H7 (cell line): ENCODE results near the gene ARAP3. TPM values are rescaled to one million over a fixed set of nuclear protein-coding genes. Genes with fewer than 3 reads are reported as not detected.

Experiments used
- DNase-seq: peaks from one replicate; pipeline ENCODE4 v3.0.0; 2012
- H3K27me3 ChIP-seq: 2 replicates; pipeline ENCODE4 v1.6.0; 2011; ENCODE audit warnings: mild to moderate bottlenecking, low read length; ENCODE audit not compliant: control insufficient read depth, insufficient read depth
- H3K36me3 ChIP-seq: replicated peaks from 2 replicates; pipeline ENCODE4 v1.5.1; 2011; ENCODE audit warnings: low read length; ENCODE audit not compliant: control insufficient read depth, insufficient read depth
- H3K4me3 ChIP-seq: 2 replicates; pipeline ENCODE4 v1.5.1; 2011; ENCODE audit warnings: low read depth, mild to moderate bottlenecking, control low read depth, low read length, moderate library complexity; ENCODE audit not compliant: insufficient read depth
- total RNA-seq: library from RNA; depleted of rRNA; stranded (reverse); fragments of >200 nt; shearing (Covaris generic); gene quantifications from 2 replicates; pipeline ENCODE4 v1.2.3, GENCODE V29; 2014

The ARAP3 gene
- total RNA-seq, 1 experiment from 2014 or later, result 19.3 TPM

DNA sequence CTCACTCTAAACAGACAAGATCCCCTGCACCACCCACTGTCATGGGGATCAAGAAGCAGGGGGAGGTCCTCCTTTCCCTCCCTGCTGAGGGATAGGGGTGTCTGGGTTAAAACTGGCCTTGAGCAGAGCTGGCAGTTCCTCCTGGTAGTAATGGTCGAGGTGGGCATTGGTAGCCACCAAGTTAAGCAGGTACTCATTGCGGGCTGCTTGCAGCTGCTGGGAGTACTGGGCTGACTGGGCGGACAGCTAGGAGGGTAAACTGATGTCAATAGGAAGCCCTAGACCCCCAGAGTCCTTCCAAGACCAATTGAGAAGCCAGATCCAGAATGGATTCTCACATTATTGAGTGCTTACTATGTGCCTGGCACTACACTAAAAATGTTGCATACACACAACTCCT is 34.2 kb downstream of the ARAP3 start:
- Histone ChIP-seq H3K36me3 (peaks cover 8% of the 10 kb centered on the region), H3K27me3 (no peaks in the 10 kb centered on the region; the same call in 1 of the 2 replicates), H3K4me3 (no peak overlapping the region)
- no peak for DNase-seq

DNA sequence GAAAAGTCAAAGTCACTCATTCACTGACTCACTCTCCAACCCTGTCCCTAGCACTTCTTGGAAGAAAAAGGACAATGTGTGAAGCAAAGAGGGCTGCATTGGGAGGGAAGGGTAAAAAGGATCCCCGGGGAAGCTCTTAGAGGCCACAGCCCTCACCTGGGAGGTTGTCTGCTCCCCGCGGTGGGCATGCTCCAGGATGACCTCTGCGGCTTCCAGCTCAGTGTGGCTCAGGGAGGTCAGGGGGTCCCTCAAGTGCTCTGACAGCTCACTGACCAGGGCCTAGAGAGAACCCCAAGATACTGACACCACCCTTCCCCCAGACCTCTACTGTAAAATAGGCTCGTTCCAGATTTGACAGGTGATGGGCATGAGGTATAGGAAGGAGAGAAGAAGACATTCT is 34.8 kb downstream of the ARAP3 start:
- no peak overlapping the region for H3K4me3 ChIP-seq
- no peaks in the 10 kb centered on the region; the same call in 1 of the 2 replicates for H3K27me3 ChIP-seq
- peaks cover 8% of the 10 kb centered on the region for H3K36me3 ChIP-seq
- DNase-seq, result peak; percentile 20

GRCh38 chr5:141646026-141646425 is 36.0 kb downstream of the ARAP3 start:
- H3K27me3 ChIP-seq, result no peaks in the 10 kb centered on the region; the same call in 1 of the 2 replicates
- H3K4me3 ChIP-seq, result no peak overlapping the region
- H3K36me3 ChIP-seq, result peaks cover 10% of the 10 kb centered on the region
- no peak for DNase-seq

DNA sequence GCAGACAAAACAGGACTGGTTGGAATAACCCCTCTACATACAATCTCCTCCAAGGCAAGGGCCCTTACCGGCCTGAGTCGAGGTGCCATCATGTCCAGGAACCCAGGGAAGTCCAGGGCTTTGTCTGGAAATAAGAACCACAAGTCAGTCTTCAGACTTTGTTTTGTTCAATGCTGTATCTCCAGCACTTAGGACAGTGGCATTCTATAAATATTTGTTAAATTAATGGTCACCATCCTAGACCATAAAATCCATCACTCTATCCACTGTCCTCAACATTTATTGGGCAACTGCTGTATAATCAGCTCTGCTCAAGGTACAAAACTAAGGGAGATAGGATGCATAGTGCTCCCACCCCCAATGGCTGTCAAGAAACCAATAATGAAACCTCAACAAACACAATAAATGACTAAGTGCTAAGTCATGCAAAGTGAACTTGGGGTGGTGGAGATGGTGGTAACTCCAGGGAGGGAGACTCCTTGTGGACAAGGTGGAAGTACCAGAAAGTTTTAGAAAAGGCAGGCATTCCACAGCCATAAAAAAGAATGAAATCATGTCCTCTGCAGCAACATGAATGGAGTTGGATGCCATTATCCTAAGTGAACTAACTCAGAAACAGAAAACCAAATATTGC is 40.3 kb downstream of the ARAP3 start:
- Histone ChIP-seq H3K27me3 (peaks cover 6% of the 10 kb centered on the region), H3K4me3 (no peak overlapping the region), H3K36me3 (peaks cover 5% of the 10 kb centered on the region)
- peak; percentile 70 for DNase-seq

DNA sequence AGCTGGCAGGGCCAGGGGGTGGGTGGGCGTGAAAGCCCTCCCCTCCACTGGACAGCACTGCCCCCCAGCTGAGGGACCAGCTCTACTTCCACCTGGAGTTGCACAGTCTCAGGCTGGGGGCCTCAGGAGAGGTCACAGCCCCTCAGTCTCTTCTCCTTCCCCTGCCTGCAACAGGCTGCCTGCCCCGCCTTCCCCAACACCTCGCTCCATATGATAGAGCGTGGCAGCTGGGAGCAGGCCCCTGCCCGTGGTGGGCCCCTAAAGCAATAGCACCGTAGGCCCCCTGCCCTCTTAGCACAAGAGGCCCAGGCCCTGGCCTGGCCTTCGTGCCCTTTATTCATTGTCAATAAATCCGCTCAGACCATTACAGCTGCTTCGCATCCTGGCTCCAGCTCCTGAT is 41.3 kb downstream of the ARAP3 start:
- no peak overlapping the region for H3K4me3 ChIP-seq
- H3K27me3 ChIP-seq, result peaks cover 6% of the 10 kb centered on the region
- H3K36me3 ChIP-seq, result peaks cover 4% of the 10 kb centered on the region
- DNase-seq, result no peak

GRCh38 chr5:141640051-141640415 is 42.0 kb downstream of the ARAP3 start:
- Histone ChIP-seq H3K4me3 (no peak overlapping the region), H3K27me3 (peaks cover 6% of the 10 kb centered on the region), H3K36me3 (peaks cover 2% of the 10 kb centered on the region)
- DNase-seq, result peak; percentile 42

DNA sequence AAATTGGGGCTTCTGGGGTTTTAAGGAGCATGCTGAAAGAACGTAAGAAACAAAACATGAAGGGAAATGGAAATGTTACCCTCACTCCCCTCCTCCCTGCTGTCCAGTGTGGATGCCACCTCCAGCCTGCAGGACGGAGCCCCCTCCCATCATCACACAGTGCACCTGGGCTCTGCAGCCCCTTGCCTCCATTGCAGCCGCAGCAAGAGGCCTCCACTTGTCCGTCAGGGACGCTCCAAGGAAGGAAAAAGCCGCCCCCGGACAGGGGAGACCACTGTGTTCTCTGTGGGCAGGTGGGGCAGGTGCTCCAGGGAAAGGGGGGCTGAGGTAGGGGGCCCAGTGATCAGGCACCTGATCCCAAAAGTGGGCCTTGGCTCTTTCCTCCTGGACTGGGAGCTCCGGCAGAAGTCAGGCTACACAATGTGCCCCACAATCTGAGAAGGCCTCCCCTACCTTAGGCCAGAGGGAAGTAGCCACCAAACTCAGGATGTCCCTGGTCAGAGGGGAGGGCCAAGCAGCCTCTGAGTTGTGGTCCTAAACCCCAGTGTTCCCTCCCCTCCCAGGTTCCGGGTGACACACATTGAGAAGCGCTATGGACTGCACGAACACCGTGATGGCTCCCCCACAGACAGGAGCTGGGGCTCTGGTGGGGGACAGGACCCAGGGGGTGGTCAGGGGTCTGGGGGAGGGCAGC is 42.5 kb downstream of the ARAP3 start:
- Histone ChIP-seq H3K4me3 (no peak overlapping the region), H3K36me3 (peaks cover 2% of the 10 kb centered on the region), H3K27me3 (peaks cover 6% of the 10 kb centered on the region)
- DNase-seq, result peak; percentile 39

GRCh38 chr5:141638771-141639170 is 43.3 kb downstream of the ARAP3 start:
- Histone ChIP-seq H3K36me3 (peaks cover 2% of the 10 kb centered on the region), H3K27me3 (peaks cover 6% of the 10 kb centered on the region), H3K4me3 (no peak overlapping the region)
- no peak for DNase-seq

DNA sequence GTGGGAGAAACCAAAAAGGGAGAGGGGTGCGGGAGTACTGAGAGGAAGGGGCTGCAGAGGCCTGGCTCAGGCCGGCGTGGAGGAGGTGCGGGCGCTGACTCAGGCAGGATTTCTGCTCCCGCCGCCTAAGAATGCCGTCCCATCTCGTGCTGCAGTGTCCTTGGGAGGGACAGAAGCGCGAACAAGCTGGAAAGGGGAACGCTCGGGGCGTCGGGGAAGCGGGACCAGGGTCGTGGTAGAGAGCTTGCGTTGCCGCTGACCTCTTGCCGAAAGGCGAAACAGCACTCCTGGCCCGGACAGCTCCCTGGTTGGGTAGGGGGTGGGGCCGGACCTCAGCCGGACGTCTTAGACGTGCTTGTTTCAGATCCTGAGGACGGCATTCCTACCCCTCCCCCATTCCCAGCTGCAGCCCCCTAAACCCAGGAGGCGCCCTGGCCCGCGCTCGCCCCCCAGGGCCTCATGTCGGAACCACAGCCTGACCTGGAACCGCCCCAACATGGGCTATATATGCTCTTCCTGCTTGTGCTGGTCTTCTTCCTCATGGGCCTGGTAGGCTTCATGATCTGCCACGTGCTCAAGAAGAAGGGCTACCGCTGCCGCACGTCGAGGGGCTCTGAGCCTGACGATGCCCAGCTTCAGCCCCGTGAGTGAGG is 44.1 kb downstream of the ARAP3 start:
- peak; percentile 97 for DNase-seq
- Histone ChIP-seq H3K36me3 (peaks cover 2% of the 10 kb centered on the region), H3K4me3 (peak overlapping the region; percentile 84), H3K27me3 (peaks cover 6% of the 10 kb centered on the region)

DNA sequence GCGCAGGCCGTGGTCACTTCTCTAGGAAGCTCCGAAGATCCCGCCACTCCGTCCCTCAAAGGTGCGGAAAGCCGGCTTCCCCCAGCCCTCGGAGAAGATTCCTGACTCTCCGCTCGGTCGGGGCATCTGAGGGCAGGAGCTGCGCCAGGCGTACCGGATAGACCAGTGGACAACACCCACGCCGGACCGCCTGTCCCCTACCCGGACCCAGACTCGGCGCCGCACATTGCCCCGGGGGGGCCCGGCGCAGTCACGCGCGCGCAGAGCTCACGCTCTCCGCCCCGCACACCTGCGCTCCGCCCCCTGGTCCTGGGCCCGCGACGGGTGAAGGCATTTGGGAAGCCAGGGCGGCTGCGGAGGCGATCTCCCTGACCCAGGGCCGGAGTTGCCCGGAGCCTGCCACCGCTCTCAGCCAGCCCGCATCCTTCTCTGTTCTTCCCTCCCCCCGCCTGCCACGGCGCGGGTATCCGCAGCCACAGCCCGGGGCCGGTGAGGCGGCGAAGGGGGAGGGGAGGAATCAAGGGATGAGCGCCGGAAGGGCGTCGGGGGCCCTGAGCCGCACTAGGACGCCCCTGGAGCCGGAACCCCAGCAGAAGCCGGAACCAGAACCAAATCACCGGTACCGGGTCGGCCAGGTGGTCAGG is 44.8 kb downstream of the ARAP3 start:
- DNase-seq, result peak; percentile 88

GRCh38 chr5:141636413-141637122 is 45.5 kb downstream of the ARAP3 start, which contains the start of the genes HDAC3 and RELL2:
Gene HDAC3, minus strand, starts transcription at chr5:141636849. Its CDS starts 59 bp downstream, at chr5:141636790.
Gene RELL2, plus strand, starts transcription at chr5:141636997. Its CDS starts 1,229 bp downstream, at chr5:141638226.
- Histone ChIP-seq H3K36me3 (peaks cover 2% of the 10 kb centered on the region), H3K4me3 (peak within 1 kb of the TSS; percentile 84), H3K27me3 (peaks cover 6% of the 10 kb centered on the region)
- peak; percentile 99 for DNase-seq

More for the DNA sequence above, 44.8 kb downstream of the ARAP3 start:
- H3K36me3 ChIP-seq, result peaks cover 2% of the 10 kb centered on the region
- peaks cover 6% of the 10 kb centered on the region for H3K27me3 ChIP-seq
- peak overlapping the region; percentile 84 for H3K4me3 ChIP-seq

DNA sequence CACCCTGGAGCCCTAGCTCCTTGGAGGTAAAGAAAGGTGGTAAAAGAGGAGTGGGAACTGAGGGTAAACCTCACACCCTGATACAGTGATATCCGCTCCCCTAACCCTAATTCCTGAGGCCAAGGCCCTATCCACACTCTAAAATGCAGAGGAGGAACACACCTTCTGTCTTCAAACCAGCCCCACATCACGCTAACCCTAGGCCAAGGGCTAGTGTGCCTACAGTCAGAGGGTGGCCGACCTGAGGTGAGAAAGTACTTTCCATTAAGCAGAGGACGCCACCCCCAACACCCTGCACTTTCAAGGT is 46.0 kb downstream of the ARAP3 start:
- peaks cover 6% of the 10 kb centered on the region for H3K27me3 ChIP-seq
- H3K36me3 ChIP-seq, result no peaks in the 10 kb centered on the region; the same call in none of the 2 replicates
- H3K4me3 ChIP-seq, result peak overlapping the region; percentile 84

DNA sequence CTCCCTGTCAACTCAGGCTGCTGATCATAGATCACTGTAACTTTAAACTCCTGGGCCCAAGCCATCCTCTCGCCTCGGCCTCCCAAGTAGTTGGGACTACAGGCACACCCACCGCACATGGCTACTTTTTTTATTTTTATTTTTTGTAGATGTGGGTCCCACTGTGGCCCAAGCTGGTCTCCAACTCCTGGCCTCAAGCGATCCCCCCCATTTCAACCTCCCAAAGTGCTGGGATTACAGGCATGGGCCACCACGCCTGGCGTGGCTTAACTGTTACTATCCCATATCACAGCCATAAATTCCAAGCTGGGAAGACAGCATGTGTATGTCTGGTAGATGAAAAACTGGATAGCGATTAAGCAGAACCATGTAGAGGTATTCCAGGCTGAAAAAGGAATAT is 46.4 kb downstream of the ARAP3 start:
- peak overlapping the region; percentile 84; the same call in 1 of the 2 replicates for H3K4me3 ChIP-seq
- peaks cover 6% of the 10 kb centered on the region for H3K27me3 ChIP-seq
- no peaks in the 10 kb centered on the region; the same call in none of the 2 replicates for H3K36me3 ChIP-seq
- no peak for DNase-seq

More for the DNA sequence above, 46.0 kb downstream of the ARAP3 start:
- no peak for DNase-seq

DNA sequence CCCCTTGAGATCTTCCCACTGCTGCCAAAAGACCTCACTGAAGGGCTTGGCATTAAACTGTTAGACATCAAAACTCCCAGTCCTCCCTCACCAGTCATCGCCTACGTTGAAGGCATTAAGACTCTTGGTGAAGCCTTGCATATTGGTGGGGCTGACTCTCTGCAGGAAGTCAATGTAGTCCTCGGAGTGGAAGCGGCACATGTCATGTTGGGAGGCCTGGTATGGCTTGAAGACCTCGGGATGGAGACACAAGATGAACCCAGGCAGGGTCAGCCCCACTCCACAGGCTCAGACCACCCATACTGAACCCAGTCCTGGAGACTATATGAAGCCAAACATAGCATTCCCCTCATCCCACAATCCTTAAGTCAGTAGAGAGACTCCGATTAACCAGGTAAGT is 47.3 kb downstream of the ARAP3 start:
- DNase-seq, result no peak
- Histone ChIP-seq H3K4me3 (no peak overlapping the region), H3K27me3 (peaks cover 6% of the 10 kb centered on the region), H3K36me3 (no peaks in the 10 kb centered on the region; the same call in none of the 2 replicates)
